Pancreas (tissue), 10 donors: Measurements from ENCODE around the gene PTPRK. TPM values are rescaled to one million over a fixed set of nuclear protein-coding genes. Genes with fewer than 3 reads are reported as not detected.

Experiments used
- ATAC-seq, 4 donors: fragments of 200-7000 bp; cut with Tn5 transposase; one replicate each; pipeline versions ENCODE4 v1.8.0 to v1.9.1; 2020; ENCODE audit warnings: mild to moderate bottlenecking in 4 of 4, moderate library complexity in 4 of 4
- DNase-seq, 6 donors: peaks; one replicate each; pipeline ENCODE4 v3.0.0-alpha.2; 2020
- FAIRE-seq: peaks from 2 replicates; lab custom pipeline; 2012; peaks lifted over from hg19 to GRCh38; lab: Jason Lieb, UNC
- H3K27ac ChIP-seq, 4 donors: fragments of 200-600 bp; sonication (generic); 1 replicate in 3 of 4; 2 replicates in 1 of 4; pipeline versions ENCODE4 v1.5.0 to v1.8.0; 2020
- H3K27me3 ChIP-seq, 4 donors: fragments of 200-600 bp; one replicate each; pipeline ENCODE4 v1.8.0; 2021
- H3K36me3 ChIP-seq, 3 donors: fragments of 200-600 bp; sonication (generic) in 1 of 3; one replicate each; pipeline versions ENCODE4 v1.5.0 to v1.8.0; 2020 to 2021
- H3K4me1 ChIP-seq, 3 donors: fragments of 200-600 bp; one replicate each; pipeline ENCODE4 v1.8.0; 2021
- H3K4me3 ChIP-seq, 4 donors: fragments of 200-600 bp; sonication (generic) in 2 of 4; one replicate each; pipeline versions ENCODE4 v1.5.0 to v1.8.0; 2020 to 2021
- H3K9me3 ChIP-seq, 4 donors: fragments of 200-600 bp; one replicate each; pipeline ENCODE4 v1.8.0; 2021
- WGBS, 2 donors: extraction: QIAGEN DNeasy Blood & Tissue Kit; methylation state at CpG; one replicate each; pipeline ENCODE4 v1.1.7; 2013; 5-methylcytosine and 5-hydroxymethylcytosine counted together
- intact Hi-C, 3 donors: fragments of 100-400 bp; cut with DNase I; formaldehyde crosslinking; loops; one replicate each; pipeline versions ENCODE4 v1.11.1 to v1.14.2; 2022
- polyA plus RNA-seq, 2 donors: library from polyadenylated mRNA; stranded (reverse); fragments of 200-250 nt; gene quantifications; one replicate each; pipeline ENCODE4 v1.2.3, GENCODE V29; 2013
- total RNA-seq, 6 donors: library from RNA; stranded (reverse); fragmentation: NEBNext Ultra II Directional in 4 of 6; extraction: Animal tissue kit (Norgen Biotek cat#: 25700) in 4 of 6; gene quantifications; one replicate each; pipeline versions ENCODE4 v1.2.1 to v1.2.4, GENCODE V29; 2021 to 2023
- TF ChIP-seq, protein P1 (sequence below), 4 donors: fragments of 200-600 bp; sonication (generic) in 3 of 4; IDR thresholded peaks; one replicate each; pipeline versions ENCODE4 v1.5.0 to v1.8.0; 2021; ENCODE audit warnings: antibody characterized with exemption in 4 of 4
- donor health status: healthy with polysubstance abuse.
- donor health status: DM: no; HTN: no; CAD: no; lungs with moderate emphysema.
- donor health status: DM: no; HTN: no; CAD: no.
- donor health status: control.
- donor health status: control.
- donor health status: Bipolar disorder and iron deficiency.
- donor health status: DM: yes; HTN: yes; CAD: no.
- donor health status: DM: no; HTN: no; CAD: no.
- donor health status: DM: no; HTN: no; CAD: no.
- donor health status: DM: yes; HTN: yes; CAD: no.

Gene PTPRK
- total and polyA plus RNA-seq, 8 donors, result 10.5 to 72.7 (median 51.7) TPM

GRCh38 chr6:128129679-128130078 is 390.7 kb downstream of the PTPRK start:
- H3K36me3 ChIP-seq, result no peaks in the 10 kb centered on the region
- H3K27me3 ChIP-seq, result no peaks in the 10 kb centered on the region
- no peak for DNase-seq
- TF ChIP-seq, protein P1, sequence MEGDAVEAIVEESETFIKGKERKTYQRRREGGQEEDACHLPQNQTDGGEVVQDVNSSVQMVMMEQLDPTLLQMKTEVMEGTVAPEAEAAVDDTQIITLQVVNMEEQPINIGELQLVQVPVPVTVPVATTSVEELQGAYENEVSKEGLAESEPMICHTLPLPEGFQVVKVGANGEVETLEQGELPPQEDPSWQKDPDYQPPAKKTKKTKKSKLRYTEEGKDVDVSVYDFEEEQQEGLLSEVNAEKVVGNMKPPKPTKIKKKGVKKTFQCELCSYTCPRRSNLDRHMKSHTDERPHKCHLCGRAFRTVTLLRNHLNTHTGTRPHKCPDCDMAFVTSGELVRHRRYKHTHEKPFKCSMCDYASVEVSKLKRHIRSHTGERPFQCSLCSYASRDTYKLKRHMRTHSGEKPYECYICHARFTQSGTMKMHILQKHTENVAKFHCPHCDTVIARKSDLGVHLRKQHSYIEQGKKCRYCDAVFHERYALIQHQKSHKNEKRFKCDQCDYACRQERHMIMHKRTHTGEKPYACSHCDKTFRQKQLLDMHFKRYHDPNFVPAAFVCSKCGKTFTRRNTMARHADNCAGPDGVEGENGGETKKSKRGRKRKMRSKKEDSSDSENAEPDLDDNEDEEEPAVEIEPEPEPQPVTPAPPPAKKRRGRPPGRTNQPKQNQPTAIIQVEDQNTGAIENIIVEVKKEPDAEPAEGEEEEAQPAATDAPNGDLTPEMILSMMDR (IDR thresholded peaks at IDR 0.05), result no peak
- intact Hi-C loops, result no loop called here
- no peak overlapping the region for H3K27ac ChIP-seq
- peaks cover 0 to 5% (median 0%) of the 10 kb centered on the region in 3 donors for H3K4me1 ChIP-seq
- no peak overlapping the region for H3K4me3 ChIP-seq
- no peaks in the 10 kb centered on the region for H3K9me3 ChIP-seq
- no peak for FAIRE-seq
- no peak for ATAC-seq

DNA sequence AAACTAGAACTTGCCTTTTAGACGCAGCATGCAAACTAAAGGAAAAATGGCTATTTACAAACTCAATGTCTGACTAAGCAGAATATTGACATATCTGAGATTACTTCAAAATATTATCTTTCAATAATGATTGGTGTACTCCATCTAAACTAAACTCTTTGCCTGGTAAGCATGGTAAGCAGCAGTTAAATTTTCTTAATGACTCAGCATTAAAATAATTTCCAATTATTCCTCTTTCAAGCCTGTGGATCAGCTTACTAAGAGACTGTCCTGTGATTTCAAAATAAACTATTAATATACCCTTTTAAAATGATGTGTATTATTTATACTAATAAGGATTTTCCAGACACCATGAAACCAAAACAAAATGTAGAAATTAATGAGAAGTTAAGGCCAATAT is 392.7 kb downstream of the PTPRK start:
- H3K27ac ChIP-seq, result no peak overlapping the region
- no peak overlapping the region for H3K4me3 ChIP-seq
- H3K36me3 ChIP-seq, result no peaks in the 10 kb centered on the region
- no peaks in the 10 kb centered on the region for H3K27me3 ChIP-seq
- ATAC-seq, result no peak
- peaks cover 0 to 5% (median 0%) of the 10 kb centered on the region in 3 donors for H3K4me1 ChIP-seq
- TF ChIP-seq, protein P1 (IDR thresholded peaks at IDR 0.05), result no peak
- DNase-seq, result no peak
- intact Hi-C loops, result no loop called here
- WGBS, 2 donors, result 92 to 98% methylated on average over 1 of the region's 1 CpG
- no peaks in the 10 kb centered on the region for H3K9me3 ChIP-seq
- no peak for FAIRE-seq

DNA sequence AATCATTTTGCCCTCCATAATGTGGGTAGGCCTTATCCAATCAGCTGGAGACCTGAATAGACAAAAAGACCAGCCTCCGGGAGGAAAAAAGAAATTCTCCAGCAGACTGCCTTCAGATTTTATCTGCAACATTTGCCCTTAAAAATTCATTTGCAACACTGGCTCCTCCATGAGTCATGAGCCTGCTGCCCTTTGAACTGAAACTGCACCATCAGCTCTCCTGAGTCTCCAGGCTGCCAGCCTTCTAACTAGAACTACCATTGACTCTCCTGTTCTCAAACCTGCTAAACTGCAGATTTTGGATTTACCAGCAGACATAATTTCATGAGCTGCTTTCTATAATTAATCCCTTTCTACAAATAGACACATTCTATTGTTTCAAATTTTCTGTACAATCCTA is 395.7 kb downstream of the PTPRK start:
- no peak for FAIRE-seq
- H3K4me1 ChIP-seq, result peaks cover 0 to 5% (median 0%) of the 10 kb centered on the region in 3 donors
- H3K36me3 ChIP-seq, result no peaks in the 10 kb centered on the region
- ATAC-seq, result no peak
- no peak overlapping the region for H3K4me3 ChIP-seq
- TF ChIP-seq, protein P1 (IDR thresholded peaks at IDR 0.05), result no peak
- no peak for DNase-seq
- 90 to 97% methylated on average over 1 of the region's 1 CpG for WGBS, 2 donors
- no peaks in the 10 kb centered on the region for H3K27me3 ChIP-seq
- intact Hi-C loops, result no loop called here
- no peaks in the 10 kb centered on the region for H3K9me3 ChIP-seq
- H3K27ac ChIP-seq, result no peak overlapping the region

- intact Hi-C loops, result no loop called here
- WGBS, 2 donors, result 60 to 64% methylated on average over 2 of the region's 2 CpGs
- no peak for DNase-seq
- Histone ChIP-seq H3K36me3 (no peaks in the 10 kb centered on the region), H3K27ac (no peak overlapping the region), H3K9me3 (no peaks in the 10 kb centered on the region), H3K4me1 (peaks cover 0 to 12% (median 0%) of the 10 kb centered on the region in 3 donors), H3K4me3 (no peak overlapping the region), H3K27me3 (no peaks in the 10 kb centered on the region)
- TF ChIP-seq, protein P1 (IDR thresholded peaks at IDR 0.05), result no peak
- ATAC-seq, result no peak
- FAIRE-seq, result no peak
These were observed 398.8 kb downstream of the PTPRK start for GRCh38 chr6:128121610-128122009.

GRCh38 chr6:128121190-128121589 is 399.2 kb downstream of the PTPRK start:
- intact Hi-C loops, result no loop called here
- no peak for DNase-seq
- H3K4me3 ChIP-seq, result no peak overlapping the region
- H3K36me3 ChIP-seq, result no peaks in the 10 kb centered on the region
- peaks cover 0 to 12% (median 0%) of the 10 kb centered on the region in 3 donors for H3K4me1 ChIP-seq
- no peak for ATAC-seq
- H3K9me3 ChIP-seq, result no peaks in the 10 kb centered on the region
- H3K27me3 ChIP-seq, result no peaks in the 10 kb centered on the region
- FAIRE-seq, result no peak
- TF ChIP-seq, protein P1 (IDR thresholded peaks at IDR 0.05), result no peak
- H3K27ac ChIP-seq, result no peak overlapping the region
